DMS153 treated with DMSO at 0.1 percent for 48 hours (cell line): ENCODE results near the gene SETD7.

Experiments used
- DNase-seq: peaks from one replicate; lab custom pipeline; 2025; ENCODE audit not compliant: unreplicated experiment; lab: John Stamatoyannopoulos, UW

The SETD7 gene

DNA sequence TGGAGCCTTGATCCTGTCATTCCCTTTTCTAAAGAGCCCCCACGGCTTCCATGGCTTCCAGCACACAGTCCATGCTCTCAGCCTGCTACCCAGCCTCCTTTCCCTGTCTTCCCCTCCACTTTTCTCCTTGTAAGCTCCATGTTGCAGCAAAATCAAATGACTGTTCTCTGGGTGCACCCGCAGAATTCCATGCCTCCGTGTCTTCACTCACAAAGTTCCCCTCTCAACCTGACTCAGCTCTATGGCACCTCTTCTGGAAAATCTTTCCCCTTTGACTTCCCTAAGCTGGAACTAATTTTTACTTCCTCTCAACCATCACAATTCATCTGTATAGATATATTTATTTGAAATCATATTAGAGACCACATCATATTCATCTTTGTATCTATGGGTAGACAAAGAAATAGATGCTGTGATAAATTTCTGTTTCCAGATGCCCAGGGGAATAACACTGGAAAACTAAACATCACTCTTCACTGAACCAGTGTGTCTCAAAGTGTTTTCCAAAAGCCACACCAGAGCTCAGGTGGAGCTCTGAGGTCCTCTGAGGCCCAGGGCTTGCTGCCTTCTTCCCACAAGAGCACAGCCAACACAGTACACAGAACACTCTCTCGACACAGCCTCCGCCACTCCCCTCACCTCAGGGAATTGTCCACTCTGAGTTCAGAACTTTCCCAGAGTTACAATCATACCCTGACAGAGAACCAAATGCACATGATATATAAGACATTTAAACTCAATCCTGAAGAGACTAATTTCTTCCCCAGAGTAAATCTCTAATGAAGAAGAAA, 3.3 kb downstream of the SETD7 start:
- DNase-seq = no peak

DNA sequence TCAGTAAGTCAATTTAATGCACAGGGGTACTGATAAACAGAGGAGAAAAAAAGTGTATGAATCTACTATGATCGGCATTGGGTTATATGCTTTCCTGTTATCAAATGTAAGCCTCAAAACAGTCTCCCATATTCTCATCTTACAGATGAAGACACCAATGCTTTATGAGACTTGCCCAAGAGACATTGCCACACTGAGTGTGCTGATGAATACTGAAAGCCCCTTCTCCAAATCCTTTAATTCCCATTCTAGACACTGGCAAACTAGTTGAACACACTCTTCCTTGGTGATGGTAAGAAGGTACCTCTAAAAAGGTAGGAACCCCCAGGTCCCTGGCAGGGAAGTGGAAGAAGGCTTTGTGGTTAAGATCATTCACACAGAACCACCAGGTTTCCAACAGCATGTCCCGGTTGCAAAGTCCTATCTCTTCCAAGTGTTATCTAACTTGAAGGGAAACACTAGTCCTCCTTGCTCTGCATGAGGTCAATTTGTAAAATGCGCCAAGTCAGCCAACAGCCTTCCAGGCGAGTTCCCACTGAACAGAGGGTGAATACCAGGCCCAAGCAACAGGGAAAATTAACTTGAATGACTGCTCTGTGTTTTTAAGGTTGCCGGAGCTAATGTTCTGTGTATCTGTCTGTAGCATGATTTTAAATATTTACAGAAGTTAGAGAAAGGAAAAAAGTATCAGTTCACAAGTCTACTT, 5.1 kb downstream of the SETD7 start:
- DNase-seq = no peak

- no peak for DNase-seq
Measured at GRCh38 chr4:139547979-139548378, 8.0 kb downstream of the SETD7 start.

GRCh38 chr4:139540632-139541031, 15.4 kb downstream of the SETD7 start:
- DNase-seq = no peak

- no peak for DNase-seq
Measured at GRCh38 chr4:139540161-139540560, 15.9 kb downstream of the SETD7 start.

DNA sequence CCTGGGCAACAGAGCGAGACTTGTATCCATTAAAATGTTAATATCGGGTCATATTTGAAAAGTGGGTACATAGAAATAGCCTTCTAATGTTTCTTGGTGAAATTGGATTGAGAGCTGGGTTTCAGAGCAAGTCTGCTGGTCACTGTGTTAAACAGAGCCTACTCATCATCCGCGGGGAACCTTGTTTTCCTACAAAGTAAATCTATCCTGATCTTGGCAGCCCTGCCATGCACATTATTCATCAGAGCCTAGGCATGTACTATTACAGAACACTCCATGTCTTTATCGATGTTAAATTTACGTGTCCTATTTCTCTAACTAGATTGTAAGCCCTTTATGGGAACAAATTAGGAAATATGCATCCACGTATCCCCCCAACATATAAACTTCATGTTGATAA, 18.7 kb downstream of the SETD7 start:
- no peak for DNase-seq

DNA sequence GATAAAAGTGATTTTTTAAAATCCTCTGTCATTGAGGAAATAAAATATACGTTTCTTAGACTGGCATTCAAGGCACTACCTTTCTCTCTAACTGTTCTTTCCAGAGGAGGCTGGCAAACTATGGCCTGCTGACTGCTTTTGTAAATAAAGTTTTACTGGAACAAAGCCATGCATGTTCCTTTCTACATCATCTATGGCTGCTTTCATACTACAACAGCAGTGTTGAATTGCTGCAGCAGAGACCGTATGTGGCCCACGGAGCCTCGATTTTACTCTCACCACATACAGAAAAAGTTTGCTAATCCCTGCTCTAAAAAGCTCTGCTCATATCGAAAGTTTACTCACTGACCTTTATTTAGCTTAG, 20.2 kb downstream of the SETD7 start:
- DNase-seq = no peak

GRCh38 chr4:139535228-139535870, 20.7 kb downstream of the SETD7 start:
- DNase-seq = no peak

DNA sequence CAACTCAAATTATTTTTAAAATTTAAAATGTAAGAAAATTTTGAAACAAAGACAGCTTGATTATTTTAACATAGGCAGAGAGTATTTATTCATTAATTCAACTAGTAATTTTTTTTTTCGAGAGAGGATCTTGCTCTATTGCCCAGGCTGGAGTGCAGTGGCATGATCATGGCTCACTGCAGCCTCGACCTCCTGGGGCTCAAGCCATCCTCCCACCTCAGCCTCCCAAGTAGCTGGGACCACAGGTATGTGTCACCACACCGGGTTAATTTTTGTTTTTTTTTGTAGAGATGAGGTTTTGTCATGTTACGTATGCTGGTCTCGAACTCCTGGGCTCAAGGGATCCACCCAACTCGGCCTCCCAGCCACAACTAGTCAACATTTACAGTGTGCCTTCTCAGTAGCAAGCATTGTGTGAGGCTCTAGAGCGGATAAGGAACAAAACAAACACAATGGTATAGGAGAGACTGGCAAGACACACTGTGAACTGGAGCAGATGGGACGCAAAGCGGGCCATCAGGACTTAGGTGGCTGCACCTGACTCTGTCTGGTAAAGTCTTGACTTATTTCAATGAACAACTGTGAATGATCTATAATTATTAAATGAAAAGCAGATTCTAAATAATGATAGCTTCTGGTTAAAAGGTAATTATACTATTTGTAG, 21.6 kb downstream of the SETD7 start:
- DNase-seq = no peak

DNA sequence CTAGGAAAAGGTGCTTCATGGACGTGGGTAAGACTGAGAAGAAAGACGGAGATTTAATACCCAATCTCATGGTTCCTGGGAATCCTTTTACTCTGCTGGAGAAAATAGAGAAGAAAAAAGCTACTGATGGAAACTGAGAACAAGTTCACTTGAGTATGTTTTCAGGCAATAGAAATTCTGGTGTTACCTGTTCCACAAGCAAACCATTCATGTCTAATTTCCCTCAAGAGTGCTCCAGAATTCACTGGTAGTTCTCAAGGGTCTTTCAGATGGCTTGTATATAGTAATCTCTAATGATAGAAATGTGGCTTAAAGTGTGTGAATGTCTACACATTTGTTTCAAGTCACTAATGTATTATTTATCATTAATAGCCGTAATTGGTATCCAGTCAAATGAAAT, 22.5 kb downstream of the SETD7 start:
- no peak for DNase-seq

GRCh38 chr4:139532947-139533346, 23.1 kb downstream of the SETD7 start:
- no peak for DNase-seq

GRCh38 chr4:139530833-139531427, 25.1 kb downstream of the SETD7 start:
- DNase-seq = no peak

DNA sequence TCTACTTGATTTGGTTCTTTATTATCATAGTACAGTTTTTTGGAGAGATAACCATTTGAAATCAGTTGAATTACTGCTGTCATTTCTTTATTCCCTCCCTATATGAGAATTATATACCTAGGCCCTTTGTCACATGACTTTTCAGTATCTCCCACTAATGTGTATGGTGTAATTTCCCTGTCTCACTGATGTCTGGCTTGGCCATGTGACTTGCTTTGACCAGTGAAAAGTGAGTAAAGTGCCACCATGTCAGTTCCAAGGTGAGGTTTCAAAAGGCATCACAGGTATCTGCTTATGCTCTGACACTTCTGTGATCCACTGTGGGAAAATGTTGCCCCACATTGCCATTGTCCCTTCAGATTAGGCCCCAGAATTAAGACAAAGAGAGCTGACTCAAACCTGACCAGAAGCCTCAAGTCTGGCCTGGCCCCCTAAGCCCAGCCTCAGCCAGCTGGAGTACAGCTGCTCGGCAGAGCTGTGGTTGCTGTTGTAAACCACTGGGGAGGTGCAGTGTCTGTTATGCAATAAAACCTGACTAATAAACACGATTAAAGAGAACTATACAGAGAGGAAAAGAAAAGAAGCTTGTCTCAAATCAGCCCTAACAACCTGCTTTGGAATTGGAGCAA, 27.5 kb downstream of the SETD7 start:
- no peak for DNase-seq

GRCh38 chr4:139526928-139527327, 29.1 kb downstream of the SETD7 start:
- DNase-seq = no peak

GRCh38 chr4:139525414-139525813, 30.6 kb downstream of the SETD7 start:
- no peak for DNase-seq

- no peak for DNase-seq
Measured at GRCh38 chr4:139524062-139524631, 31.9 kb downstream of the SETD7 start.

GRCh38 chr4:139523076-139523475, 32.9 kb downstream of the SETD7 start:
- no peak for DNase-seq

DNA sequence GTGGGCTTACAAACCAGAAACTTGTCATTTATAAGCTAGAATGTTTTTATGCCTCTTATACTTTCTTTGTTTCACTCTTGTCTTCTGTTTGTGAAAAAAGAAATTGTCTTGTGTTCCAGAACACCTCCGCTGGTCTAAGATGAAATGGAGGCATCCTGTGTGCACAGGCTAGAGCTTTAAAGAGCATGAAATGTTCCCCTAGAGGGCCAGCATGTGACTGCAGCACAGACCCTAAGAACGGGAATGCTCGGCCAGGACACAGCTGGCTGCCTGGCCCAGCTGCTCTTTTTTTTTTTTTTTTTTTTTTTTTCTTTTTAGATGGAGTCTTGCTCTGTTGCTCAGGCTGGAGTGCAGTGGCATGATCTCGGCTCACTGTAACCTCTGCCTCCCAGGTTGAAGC, 33.6 kb downstream of the SETD7 start:
- no peak for DNase-seq

GRCh38 chr4:139521754-139522401, 34.1 kb downstream of the SETD7 start:
- no peak for DNase-seq

DNA sequence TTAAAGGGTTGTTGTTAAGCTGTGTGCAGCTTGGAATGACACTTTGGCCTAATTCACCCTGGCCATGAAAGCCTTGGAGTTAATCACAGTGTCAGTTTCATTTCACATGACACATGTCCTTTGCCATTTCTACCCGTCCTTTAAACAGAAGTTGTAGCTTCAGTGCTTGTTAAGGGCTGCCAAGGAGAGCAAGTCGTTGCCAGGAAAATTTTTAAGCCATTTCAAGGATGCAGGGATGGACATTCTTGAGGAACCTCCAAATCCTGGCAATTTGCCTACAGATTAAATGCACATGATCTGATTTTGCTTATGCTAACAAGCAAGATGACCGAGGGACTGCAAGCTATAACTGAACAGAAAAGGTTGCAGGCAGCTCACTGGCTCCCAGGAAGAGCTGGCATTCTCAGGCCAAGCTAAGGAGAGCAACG, 40.5 kb downstream of the SETD7 start:
- DNase-seq = no peak
